Neural cell (in vitro differentiated cells): Measurements from ENCODE around the gene MACO1. TPM values are rescaled to one million over a fixed set of nuclear protein-coding genes. Genes with fewer than 3 reads are reported as not detected.

Source experiments
- H2AFZ ChIP-seq: fragments of 200-600, 300-800 bp; sonication (generic), shearing (Covaris generic); 2 replicates; pipeline ENCODE4 v1.6.0; 2014; ENCODE audit warnings: low read depth, mild to moderate bottlenecking, antibody characterized with exemption, low read length, moderate library complexity
- H3F3A ChIP-seq: fragments of 200-600 bp; shearing (Covaris generic); 2 replicates; pipeline ENCODE4 v1.6.1; 2016; ENCODE audit warnings: mild to moderate bottlenecking, moderate library complexity, mixed read lengths, antibody characterized with exemption, low read length; ENCODE audit not compliant: insufficient read depth, poor library complexity, severe bottlenecking
- H3K27ac ChIP-seq: fragments of 200-600, 300-800 bp; sonication (generic), shearing (Covaris generic); 2 replicates; pipeline ENCODE4 v1.5.1; 2014; ENCODE audit warnings: mild to moderate bottlenecking, low read length, moderate library complexity
- H3K27me3 ChIP-seq: fragments of 300-800, 200-600 bp; sonication (generic), shearing (Covaris generic); 2 replicates; pipeline ENCODE4 v1.6.0; 2014; ENCODE audit warnings: mild to moderate bottlenecking, low read depth, low read length, moderate library complexity; ENCODE audit not compliant: insufficient read depth
- H3K36me3 ChIP-seq: fragments of 300-800, 200-600 bp; sonication (generic), shearing (Covaris generic); 2 replicates; pipeline ENCODE4 v1.5.1; 2014; ENCODE audit warnings: mild to moderate bottlenecking, antibody characterized with exemption, low read length, moderate library complexity; ENCODE audit not compliant: insufficient read depth
- H3K4me2 ChIP-seq: fragments of 300-800, 200-600 bp; sonication (generic), shearing (Covaris generic); 2 replicates; pipeline ENCODE4 v1.6.0; 2014; ENCODE audit warnings: mild to moderate bottlenecking, low read length
- H3K4me3 ChIP-seq: fragments of 300-800, 200-600 bp; sonication (generic), shearing (Covaris generic); 2 replicates; pipeline ENCODE4 v1.5.1; 2014; ENCODE audit warnings: mild to moderate bottlenecking, low read length, moderate library complexity
- H3K79me2 ChIP-seq: fragments of 200-600 bp; shearing (Covaris generic); replicated peaks from 2 replicates; pipeline ENCODE4 v1.6.0; 2014; ENCODE audit warnings: mild to moderate bottlenecking, low read length, moderate library complexity; ENCODE audit not compliant: insufficient read depth
- H3K9ac ChIP-seq: fragments of 300-800, 200-600 bp; sonication (generic), shearing (Covaris generic); 2 replicates; pipeline ENCODE4 v1.6.1; 2016; ENCODE audit warnings: mild to moderate bottlenecking, low read length, mixed read lengths
- H3K9me2 ChIP-seq: fragments of 200-600 bp; shearing (Covaris generic); 2 replicates; pipeline ENCODE4 v1.6.1; 2016; ENCODE audit warnings: mild to moderate bottlenecking, low read length, mixed read lengths; ENCODE audit not compliant: insufficient read depth
- H3K9me3 ChIP-seq: fragments of 200-600, 300-800 bp; sonication (generic), shearing (Covaris generic); 2 replicates; pipeline ENCODE4 v1.6.1; 2016; ENCODE audit warnings: mild to moderate bottlenecking, mixed run types, low read length, moderate library complexity, mixed read lengths
- H4K20me1 ChIP-seq: fragments of 200-600 bp; shearing (Covaris generic); 2 replicates; pipeline ENCODE4 v1.6.1; 2016; ENCODE audit warnings: mild to moderate bottlenecking, mixed run types; ENCODE audit not compliant: insufficient read depth
- EP300 ChIP-seq: fragments of 450-650 bp; conservative IDR thresholded peaks from 2 replicates; pipeline ENCODE4 v1.6.1; 2014; ENCODE audit warnings: antibody characterized with exemption, mild to moderate bottlenecking, moderate library complexity; ENCODE audit not compliant: poor library complexity, severe bottlenecking
- EZH2 ChIP-seq: fragments of 200-600, 300-800 bp; shearing (Covaris generic), sonication (generic); IDR thresholded peaks from 2 replicates; pipeline ENCODE4 v1.6.1; 2014; ENCODE audit warnings: antibody characterized with exemption, low read length, borderline replicate concordance, mild to moderate bottlenecking; ENCODE audit not compliant: insufficient read depth, poor library complexity, severe bottlenecking
- MXI1 ChIP-seq: fragments of 450-650 bp; conservative IDR thresholded peaks from 2 replicates; pipeline ENCODE4 v1.6.1; 2014; ENCODE audit warnings: antibody characterized with exemption, mild to moderate bottlenecking; ENCODE audit not compliant: poor library complexity, severe bottlenecking
- POLR2AphosphoS5 ChIP-seq: IDR thresholded peaks from 2 replicates; pipeline ENCODE4 v1.6.1; 2012
- RAD21 ChIP-seq: fragments of 450-650 bp; conservative IDR thresholded peaks from 2 replicates; pipeline ENCODE4 v1.6.1; 2014; ENCODE audit warnings: antibody characterized with exemption, mild to moderate bottlenecking, moderate library complexity
- SMC3 ChIP-seq: fragments of 450-650 bp; conservative IDR thresholded peaks from 2 replicates; pipeline ENCODE4 v1.6.1; 2014; ENCODE audit warnings: antibody characterized with exemption, mild to moderate bottlenecking, moderate library complexity; ENCODE audit not compliant: poor library complexity
- TAF1 ChIP-seq: IDR thresholded peaks from 2 replicates; pipeline ENCODE4 v1.6.1; 2012; ENCODE audit warnings: low read depth
- polyA plus RNA-seq: library from polyadenylated mRNA; depleted of rRNA; stranded (reverse); fragments of >200 nt; gene quantifications from 2 replicates; pipeline ENCODE4 v1.2.3, GENCODE V29; 2014
- TF ChIP-seq, protein P1 (sequence below): fragments of 450-650 bp; IDR thresholded peaks from 2 replicates; pipeline ENCODE4 v1.5.1; 2014; ENCODE audit warnings: antibody characterized with exemption, mild to moderate bottlenecking, moderate library complexity; ENCODE audit not compliant: poor library complexity, severe bottlenecking
- TF ChIP-seq, protein P2 (sequence below): IDR thresholded peaks from 2 replicates; pipeline ENCODE4 v1.6.1; 2012; ENCODE audit warnings: borderline replicate concordance

Gene MACO1
- polyA plus RNA-seq, 1 donor from 2014 or later, result 56.6 TPM

DNA sequence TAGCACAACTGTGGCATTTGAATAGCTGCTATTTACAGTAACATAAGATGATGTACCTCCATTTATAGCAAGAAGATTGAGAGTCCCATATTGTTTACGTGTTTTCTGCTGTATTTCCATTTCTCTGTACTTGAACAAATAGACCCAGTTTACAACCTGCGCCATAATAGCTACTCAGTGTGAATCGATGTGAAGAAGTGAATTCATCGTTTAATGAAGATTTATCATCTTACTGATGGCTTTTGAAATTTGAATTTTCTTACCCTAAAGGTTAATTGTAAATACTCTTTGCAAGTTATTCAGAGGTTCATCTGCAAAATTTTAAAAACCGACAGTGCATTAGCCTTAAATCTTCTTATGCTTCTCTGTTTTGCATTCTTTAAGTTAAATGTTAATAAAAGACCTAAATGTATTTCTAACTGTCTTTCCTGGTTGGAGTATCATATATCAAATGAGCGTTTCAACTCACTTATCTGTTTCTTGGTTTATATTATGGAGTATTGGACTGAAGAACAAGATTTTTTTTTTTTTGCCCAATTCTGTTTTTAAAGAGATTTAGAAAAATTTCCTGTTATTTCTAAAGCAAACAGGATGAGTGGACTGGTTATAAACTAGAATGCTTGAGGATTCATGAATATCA lies 2.2 kb downstream of the MACO1 start:
- Histone ChIP-seq H3K4me3 (peak overlapping the region; percentile 94), H3K9ac (peak overlapping the region; percentile 4), H3K27ac (no peak overlapping the region)

DNA sequence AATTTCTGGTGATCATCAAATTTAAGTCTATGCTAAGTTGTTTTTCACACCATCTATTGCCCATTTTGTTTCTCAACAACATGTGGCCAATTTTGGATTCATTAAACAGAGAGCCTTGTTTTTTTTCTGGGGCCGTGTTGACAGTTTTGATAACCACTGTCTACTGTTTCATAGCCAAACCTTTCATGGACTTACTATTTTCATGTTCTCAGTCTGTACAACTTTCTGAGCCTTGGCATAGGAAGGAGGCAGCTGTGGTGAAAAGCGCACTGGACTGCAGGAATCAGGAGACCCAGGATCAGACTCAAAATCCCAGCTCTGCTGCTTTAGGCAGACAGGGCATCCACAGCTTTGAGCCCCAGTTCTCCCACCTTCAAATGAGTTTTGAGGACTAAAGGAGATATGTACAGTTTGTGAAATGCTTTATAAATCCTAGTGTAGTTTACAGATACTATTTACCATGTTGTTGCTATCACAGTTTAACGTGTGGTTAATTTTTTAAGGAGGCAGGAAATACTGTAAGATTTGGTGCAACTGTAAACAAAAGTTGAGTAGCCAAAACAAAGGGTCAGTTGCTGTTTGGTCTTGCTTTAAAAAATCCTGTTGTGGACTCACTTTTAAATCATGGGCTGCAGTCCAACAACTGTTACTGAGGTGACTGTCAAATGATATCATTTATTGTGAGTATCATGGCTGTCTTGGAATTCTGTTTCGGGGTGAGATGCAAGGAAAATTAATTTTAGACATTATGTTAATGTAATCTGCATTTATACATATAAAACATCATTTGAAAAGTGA lies 2.9 kb downstream of the MACO1 start:
- H2AFZ ChIP-seq, result no peak overlapping the region
- H4K20me1 ChIP-seq, result peaks cover 58% of the 10 kb centered on the region
- no peaks in the 10 kb centered on the region for H3K9me3 ChIP-seq
- no peaks in the 10 kb centered on the region for H3K27me3 ChIP-seq
- peak overlapping the region; percentile 57 for H3K4me2 ChIP-seq
- H3K79me2 ChIP-seq, result peaks cover 76% of the 10 kb centered on the region
- no peaks in the 10 kb centered on the region for H3K9me2 ChIP-seq
- no peaks in the 10 kb centered on the region for H3K36me3 ChIP-seq
- peak overlapping the region; percentile 94 for H3K4me3 ChIP-seq
- no peaks in the 10 kb centered on the region for H3F3A ChIP-seq
- H3K27ac ChIP-seq, result no peak overlapping the region
- no peak overlapping the region for H3K9ac ChIP-seq
- no peak for TF ChIP-seq TAF1
- TF ChIP-seq, protein P1, sequence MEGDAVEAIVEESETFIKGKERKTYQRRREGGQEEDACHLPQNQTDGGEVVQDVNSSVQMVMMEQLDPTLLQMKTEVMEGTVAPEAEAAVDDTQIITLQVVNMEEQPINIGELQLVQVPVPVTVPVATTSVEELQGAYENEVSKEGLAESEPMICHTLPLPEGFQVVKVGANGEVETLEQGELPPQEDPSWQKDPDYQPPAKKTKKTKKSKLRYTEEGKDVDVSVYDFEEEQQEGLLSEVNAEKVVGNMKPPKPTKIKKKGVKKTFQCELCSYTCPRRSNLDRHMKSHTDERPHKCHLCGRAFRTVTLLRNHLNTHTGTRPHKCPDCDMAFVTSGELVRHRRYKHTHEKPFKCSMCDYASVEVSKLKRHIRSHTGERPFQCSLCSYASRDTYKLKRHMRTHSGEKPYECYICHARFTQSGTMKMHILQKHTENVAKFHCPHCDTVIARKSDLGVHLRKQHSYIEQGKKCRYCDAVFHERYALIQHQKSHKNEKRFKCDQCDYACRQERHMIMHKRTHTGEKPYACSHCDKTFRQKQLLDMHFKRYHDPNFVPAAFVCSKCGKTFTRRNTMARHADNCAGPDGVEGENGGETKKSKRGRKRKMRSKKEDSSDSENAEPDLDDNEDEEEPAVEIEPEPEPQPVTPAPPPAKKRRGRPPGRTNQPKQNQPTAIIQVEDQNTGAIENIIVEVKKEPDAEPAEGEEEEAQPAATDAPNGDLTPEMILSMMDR, result no peak
- no peak for TF ChIP-seq SMC3
- TF ChIP-seq RAD21, result no peak
- TF ChIP-seq, protein P2, sequence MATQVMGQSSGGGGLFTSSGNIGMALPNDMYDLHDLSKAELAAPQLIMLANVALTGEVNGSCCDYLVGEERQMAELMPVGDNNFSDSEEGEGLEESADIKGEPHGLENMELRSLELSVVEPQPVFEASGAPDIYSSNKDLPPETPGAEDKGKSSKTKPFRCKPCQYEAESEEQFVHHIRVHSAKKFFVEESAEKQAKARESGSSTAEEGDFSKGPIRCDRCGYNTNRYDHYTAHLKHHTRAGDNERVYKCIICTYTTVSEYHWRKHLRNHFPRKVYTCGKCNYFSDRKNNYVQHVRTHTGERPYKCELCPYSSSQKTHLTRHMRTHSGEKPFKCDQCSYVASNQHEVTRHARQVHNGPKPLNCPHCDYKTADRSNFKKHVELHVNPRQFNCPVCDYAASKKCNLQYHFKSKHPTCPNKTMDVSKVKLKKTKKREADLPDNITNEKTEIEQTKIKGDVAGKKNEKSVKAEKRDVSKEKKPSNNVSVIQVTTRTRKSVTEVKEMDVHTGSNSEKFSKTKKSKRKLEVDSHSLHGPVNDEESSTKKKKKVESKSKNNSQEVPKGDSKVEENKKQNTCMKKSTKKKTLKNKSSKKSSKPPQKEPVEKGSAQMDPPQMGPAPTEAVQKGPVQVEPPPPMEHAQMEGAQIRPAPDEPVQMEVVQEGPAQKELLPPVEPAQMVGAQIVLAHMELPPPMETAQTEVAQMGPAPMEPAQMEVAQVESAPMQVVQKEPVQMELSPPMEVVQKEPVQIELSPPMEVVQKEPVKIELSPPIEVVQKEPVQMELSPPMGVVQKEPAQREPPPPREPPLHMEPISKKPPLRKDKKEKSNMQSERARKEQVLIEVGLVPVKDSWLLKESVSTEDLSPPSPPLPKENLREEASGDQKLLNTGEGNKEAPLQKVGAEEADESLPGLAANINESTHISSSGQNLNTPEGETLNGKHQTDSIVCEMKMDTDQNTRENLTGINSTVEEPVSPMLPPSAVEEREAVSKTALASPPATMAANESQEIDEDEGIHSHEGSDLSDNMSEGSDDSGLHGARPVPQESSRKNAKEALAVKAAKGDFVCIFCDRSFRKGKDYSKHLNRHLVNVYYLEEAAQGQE, result no peak
- TF ChIP-seq EP300, result no peak
- TF ChIP-seq EZH2, result no peak

More for the DNA sequence above, 2.2 kb downstream of the MACO1 start:
- Histone ChIP-seq H3K36me3 (no peaks in the 10 kb centered on the region), H3K79me2 (peaks cover 69% of the 10 kb centered on the region), H3K27me3 (no peaks in the 10 kb centered on the region), H4K20me1 (peaks cover 58% of the 10 kb centered on the region), H3F3A (no peaks in the 10 kb centered on the region), H3K9me2 (no peaks in the 10 kb centered on the region), H3K4me2 (peak overlapping the region; percentile 57), H3K9me3 (no peaks in the 10 kb centered on the region), H2AFZ (no peak overlapping the region)
- no peak for TF ChIP-seq POLR2AphosphoS5
- TF ChIP-seq MXI1, result no peak
- TF ChIP-seq SMC3, result no peak
- TF ChIP-seq, protein P1, result no peak
- TF ChIP-seq TAF1, result no peak
- TF ChIP-seq RAD21, result no peak
- TF ChIP-seq EP300, result no peak
- TF ChIP-seq, protein P2, result no peak
- TF ChIP-seq EZH2, result no peak
